KMS-11 (cell line): ENCODE data around the gene VMA21.

ENCODE experiments used
- H2AFZ ChIP-seq: fragments of 200-600 bp; sonication (generic); 2 replicates; pipeline ENCODE4 v1.6.1; 2016; ENCODE audit warnings: antibody characterized with exemption, mixed run types, low read depth
- H3K27ac ChIP-seq: fragments of 200-600 bp; sonication (generic); 2 replicates; pipeline ENCODE4 v1.6.1; 2016; ENCODE audit warnings: mild to moderate bottlenecking, mixed run types
- H3K27me3 ChIP-seq: fragments of 200-600 bp; sonication (generic); 2 replicates; pipeline ENCODE4 v1.6.1; 2017; ENCODE audit warnings: mild to moderate bottlenecking, low read depth, mixed run types, moderate library complexity; ENCODE audit not compliant: insufficient read depth
- H3K36me3 ChIP-seq: fragments of 200-600 bp; sonication (generic); 2 replicates; pipeline ENCODE4 v1.6.1; 2017; ENCODE audit warnings: mild to moderate bottlenecking, mixed run types; ENCODE audit not compliant: insufficient read depth
- H3K4me1 ChIP-seq: fragments of 200-600 bp; sonication (generic); 2 replicates; pipeline ENCODE4 v1.6.1; 2016; ENCODE audit warnings: mild to moderate bottlenecking, low read depth, mixed run types; ENCODE audit not compliant: poor library complexity, severe bottlenecking
- H3K4me2 ChIP-seq: fragments of 200-600 bp; sonication (generic); 2 replicates; pipeline ENCODE4 v1.7.0; 2016; ENCODE audit warnings: mild to moderate bottlenecking, mixed run types
- H3K4me3 ChIP-seq: fragments of 200-600 bp; sonication (generic); IDR thresholded peaks from 2 replicates; pipeline ENCODE4 v1.6.1; 2017; ENCODE audit warnings: low read depth, low read length, mixed read lengths; ENCODE audit not compliant: insufficient read depth
- H3K79me2 ChIP-seq: fragments of 200-600 bp; sonication (generic); 2 replicates; pipeline ENCODE4 v1.6.1; 2016; ENCODE audit warnings: low read depth, mixed run types; ENCODE audit not compliant: insufficient read depth
- H3K9ac ChIP-seq: fragments of 200-600 bp; sonication (generic); 2 replicates; pipeline ENCODE4 v1.6.1; 2016; ENCODE audit warnings: mild to moderate bottlenecking, mixed run types
- H4K20me1 ChIP-seq: fragments of 200-600 bp; sonication (generic); 2 replicates; pipeline ENCODE4 v1.6.1; 2016; ENCODE audit warnings: mild to moderate bottlenecking, mixed run types; ENCODE audit not compliant: insufficient read depth
- CTCF ChIP-seq: fragments of 200-600 bp; sonication (generic); conservative IDR thresholded peaks from 2 replicates; pipeline ENCODE4 v1.6.1; 2017; ENCODE audit warnings: low read depth, mild to moderate bottlenecking, antibody characterized with exemption, low read length, moderate library complexity, mixed read lengths

VMA21 gene

GRCh38 chrX:151391722-151392121, 5.3 kb upstream of the VMA21 start:
- TF ChIP-seq CTCF: no peak
- no peaks in the 10 kb centered on the region for H4K20me1 ChIP-seq
- no peak overlapping the region for H3K27ac ChIP-seq
- no peak overlapping the region for H3K9ac ChIP-seq
- peaks cover 3% of the 10 kb centered on the region for H3K4me1 ChIP-seq
- no peaks in the 10 kb centered on the region for H3K27me3 ChIP-seq
- no peak overlapping the region for H3K4me2 ChIP-seq
- no peaks in the 10 kb centered on the region for H3K79me2 ChIP-seq
- H2AFZ ChIP-seq: no peak overlapping the region
- no peaks in the 10 kb centered on the region for H3K36me3 ChIP-seq
- H3K4me3 ChIP-seq: no peak overlapping the region

GRCh38 chrX:151393514-151393913, 3.5 kb upstream of the VMA21 start:
- Histone ChIP-seq H3K4me1 (peaks cover 9% of the 10 kb centered on the region), H3K4me2 (no peak overlapping the region), H3K79me2 (peaks cover 13% of the 10 kb centered on the region), H3K4me3 (no peak overlapping the region), H2AFZ (no peak overlapping the region), H3K9ac (no peak overlapping the region), H4K20me1 (no peaks in the 10 kb centered on the region), H3K36me3 (no peaks in the 10 kb centered on the region), H3K27ac (no peak overlapping the region), H3K27me3 (no peaks in the 10 kb centered on the region)
- TF ChIP-seq CTCF: no peak

- Histone ChIP-seq H4K20me1 (no peaks in the 10 kb centered on the region), H3K4me3 (no peak overlapping the region), H3K27me3 (no peaks in the 10 kb centered on the region), H3K9ac (peak overlapping the region; percentile 92), H3K79me2 (peaks cover 41% of the 10 kb centered on the region), H3K4me1 (peaks cover 27% of the 10 kb centered on the region), H2AFZ (peak overlapping the region; percentile 88), H3K4me2 (peak overlapping the region; percentile 48), H3K36me3 (no peaks in the 10 kb centered on the region), H3K27ac (peak overlapping the region; percentile 90)
- no peak for TF ChIP-seq CTCF
Measured at GRCh38 chrX:151396042-151396824, 773 bp upstream of the VMA21 start.

GRCh38 chrX:151397741-151398070, 700 bp downstream of the VMA21 start:
- no peaks in the 10 kb centered on the region for H4K20me1 ChIP-seq
- no peak for TF ChIP-seq CTCF
- no peaks in the 10 kb centered on the region for H3K36me3 ChIP-seq
- H3K27ac ChIP-seq: peak overlapping the region; percentile 90
- H3K9ac ChIP-seq: peak overlapping the region; percentile 92
- H3K4me3 ChIP-seq: no peak overlapping the region
- H3K79me2 ChIP-seq: peaks cover 55% of the 10 kb centered on the region
- H3K4me2 ChIP-seq: peak overlapping the region; percentile 46; the same call in 1 of the 2 replicates
- peaks cover 27% of the 10 kb centered on the region for H3K4me1 ChIP-seq
- peak overlapping the region; percentile 44; the same call in 1 of the 2 replicates for H2AFZ ChIP-seq
- no peaks in the 10 kb centered on the region for H3K27me3 ChIP-seq
